GM19324 (cell line): ENCODE data around the gene MARCHF11.

ENCODE experiments used
- ATAC-seq: cut with Tn5 transposase; IDR thresholded peaks from one replicate; pipeline ENCODE4 v1.9.1; 2021; ENCODE audit warnings: mild to moderate bottlenecking, moderate library complexity; ENCODE audit not compliant: unreplicated experiment, low FRiP score

Gene MARCHF11

GRCh38 chr5:16179511-16179935 lies at the start of gene MARCHF11:
TSS of gene MARCHF11 (minus strand) at chr5:16179791. CDS start at chr5:16179575, 216 bp downstream.
- ATAC-seq, result no peak

GRCh38 chr5:16225927-16226326 lies 46.3 kb upstream of the MARCHF11 start:
- no peak for ATAC-seq

- no peak for ATAC-seq
Observed at GRCh38 chr5:16192311-16192710, 12.7 kb upstream of the MARCHF11 start.

- no peak for ATAC-seq
Observed at GRCh38 chr5:16180789-16181082, 1.1 kb upstream of the MARCHF11 start.

GRCh38 chr5:16179936-16180788 lies 571 bp upstream of the MARCHF11 start:
- ATAC-seq, result no peak

GRCh38 chr5:16178745-16179372 lies 732 bp downstream of the MARCHF11 start:
- no peak for ATAC-seq

- ATAC-seq, result no peak
Observed at GRCh38 chr5:16169550-16169949, 10.0 kb downstream of the MARCHF11 start.

- no peak for ATAC-seq
Observed at GRCh38 chr5:16160706-16161105, 18.9 kb downstream of the MARCHF11 start.

- no peak for ATAC-seq
Observed at GRCh38 chr5:16159636-16160035, 20.0 kb downstream of the MARCHF11 start.

GRCh38 chr5:16156152-16156551 lies 23.4 kb downstream of the MARCHF11 start:
- no peak for ATAC-seq

GRCh38 chr5:16152601-16153568 lies 26.7 kb downstream of the MARCHF11 start:
- no peak for ATAC-seq

GRCh38 chr5:16149621-16150020 lies 30.0 kb downstream of the MARCHF11 start:
- no peak for ATAC-seq

- no peak for ATAC-seq
Observed at GRCh38 chr5:16147179-16147900, 32.3 kb downstream of the MARCHF11 start.

- no peak for ATAC-seq
Observed at GRCh38 chr5:16144416-16144815, 35.2 kb downstream of the MARCHF11 start.

- ATAC-seq, result no peak
Observed at GRCh38 chr5:16143361-16144049, 36.1 kb downstream of the MARCHF11 start.

GRCh38 chr5:16140944-16141343 lies 38.6 kb downstream of the MARCHF11 start:
- no peak for ATAC-seq

- ATAC-seq, result no peak
Observed at GRCh38 chr5:16140417-16140816, 39.2 kb downstream of the MARCHF11 start.

GRCh38 chr5:16137177-16137576 lies 42.4 kb downstream of the MARCHF11 start:
- ATAC-seq, result no peak

- no peak for ATAC-seq
Observed at GRCh38 chr5:16135506-16135905, 44.1 kb downstream of the MARCHF11 start.

GRCh38 chr5:16135003-16135402 lies 44.6 kb downstream of the MARCHF11 start:
- ATAC-seq, result no peak
